Ovary (tissue), 9 donors: ENCODE results near the gene VPS54. TPM values are rescaled to one million over a fixed set of nuclear protein-coding genes. Genes with fewer than 3 reads are reported as not detected.
"Not testable (repeated sequence)": the region's sequence is repeated elsewhere in the genome, so short reads cannot be mapped to it uniquely, and the experiment has no call there.

ENCODE experiments used
- DNase-seq, 5 donors: peaks; one replicate each; pipeline ENCODE4 v3.0.0-alpha.2; 2019 to 2020
- H3K27ac ChIP-seq, 2 donors: fragments of 200-600 bp; one replicate each; pipeline versions ENCODE4 v1.5.1 to v1.8.0; 2019 to 2022
- H3K27me3 ChIP-seq: fragments of 200-600 bp; one replicate; pipeline ENCODE4 v1.8.0; 2022
- H3K36me3 ChIP-seq: fragments of 200-600 bp; sonication (generic); one replicate; pipeline ENCODE4 v1.5.1; 2019
- H3K4me1 ChIP-seq: one replicate; pipeline ENCODE4 v1.8.1; 2013; ENCODE audit warnings: mild to moderate bottlenecking, moderate library complexity; ENCODE audit not compliant: insufficient read depth
- H3K4me3 ChIP-seq: fragments of 200-600 bp; sonication (generic); one replicate; pipeline ENCODE4 v1.5.1; 2017
- H3K9me3 ChIP-seq, 2 donors: fragments of 200-600 bp in 1 of 2; sonication (generic) in 1 of 2; one replicate each; pipeline versions ENCODE4 v1.5.1 to v1.8.1; 2013 to 2019; ENCODE audit warnings: mild to moderate bottlenecking in 1 of 2, moderate library complexity in 1 of 2
- CTCF ChIP-seq, 3 donors: fragments of 450-650 bp in 2 of 3; fragments of 200-600 bp in 1 of 3; IDR thresholded peaks; one replicate each; pipeline versions ENCODE4 v1.5.1 to v1.8.0; 2016 to 2022; ENCODE audit warnings: antibody characterized with exemption in 3 of 3, mild to moderate bottlenecking in 1 of 3
- EP300 ChIP-seq: sonication (generic); formaldehyde crosslinking; IDR thresholded peaks from one replicate; pipeline ENCODE4 v1.6.1; 2017; ENCODE audit warnings: antibody characterized with exemption
- POLR2A ChIP-seq: fragments of 450-650 bp; IDR thresholded peaks from one replicate; pipeline ENCODE4 v1.6.1; 2017; ENCODE audit warnings: antibody characterized with exemption, mild to moderate bottlenecking, moderate library complexity
- WGBS, 3 donors: extraction: QIAGEN DNeasy Blood & Tissue Kit in 1 of 3; methylation state at CpG; one replicate each; pipeline versions ENCODE4 v1.1.5 to v1.1.7; 2013 to 2017; 5-methylcytosine and 5-hydroxymethylcytosine counted together
- intact Hi-C, 4 donors: fragments of 100-400 bp; cut with DNase I; formaldehyde crosslinking; loops; one replicate each; pipeline versions ENCODE4 v1.11.0 to v1.15.1; 2022 to 2023
- polyA plus RNA-seq, 2 donors: library from polyadenylated mRNA; stranded (reverse); fragments of 200-250 nt in 1 of 2; fragments of 350-450 nt in 1 of 2; fragmentation: Illumina TruSeq in 1 of 2; extraction: RNeasy Lipid Tissue Mini Kit (QIAGEN cat#74804) in 1 of 2; gene quantifications; one replicate each; pipeline ENCODE4 v1.2.3, GENCODE V29; 2013 to 2014
- total RNA-seq, 7 donors: library from RNA; depleted of rRNA in 2 of 7; stranded (reverse); fragments of >200 nt in 2 of 7; fragmentation: NEBNext Ultra II Directional in 3 of 7; extraction: Animal tissue kit (Norgen Biotek cat#: 25700) in 3 of 7; gene quantifications; one replicate each; pipeline versions ENCODE4 v1.1.0 to v1.2.4, GENCODE V29; 2016 to 2023
- donor health status: DM: no; HTN: no; CAD: no; lungs with moderate emphysema.
- donor health status: DM: no; HTN: no; CAD: no.
- donor health status: Bipolar disorder and iron deficiency.
- donor health status: DM: yes; HTN: yes; CAD: no.
- donor health status: DM: no; HTN: no; CAD: no.
- donor health status: DM: yes; HTN: yes; CAD: no.

The VPS54 gene
- total and polyA plus RNA-seq, 9 donors, result 17.9 to 28.6 (median 20.6) TPM

DNA sequence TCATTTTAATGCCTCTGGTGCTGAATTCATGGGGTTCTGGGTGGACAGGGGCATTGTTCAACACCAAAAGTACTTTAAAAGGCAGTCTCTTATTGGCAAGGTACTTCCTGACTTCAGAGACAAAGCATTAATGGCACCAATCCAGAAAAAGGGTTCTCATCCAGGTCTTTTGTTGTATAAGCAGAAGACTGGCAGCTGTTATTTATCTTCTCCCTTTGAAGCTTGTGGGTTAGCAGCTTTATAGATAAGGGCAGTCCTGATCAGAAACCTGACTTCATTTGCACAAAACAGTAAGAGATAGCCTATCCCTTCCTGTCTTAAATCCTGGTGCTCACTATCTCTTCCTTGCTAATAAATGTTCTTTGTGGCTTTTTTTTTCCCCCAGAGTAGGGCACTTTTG is 68.8 kb downstream of the VPS54 start:
- no peaks in the 10 kb centered on the region for H3K9me3 ChIP-seq
- no peak overlapping the region for H3K27ac ChIP-seq
- TF ChIP-seq EP300 (no peak), POLR2A (no peak), CTCF (IDR thresholded peaks at IDR 0.05) (no peak)

DNA sequence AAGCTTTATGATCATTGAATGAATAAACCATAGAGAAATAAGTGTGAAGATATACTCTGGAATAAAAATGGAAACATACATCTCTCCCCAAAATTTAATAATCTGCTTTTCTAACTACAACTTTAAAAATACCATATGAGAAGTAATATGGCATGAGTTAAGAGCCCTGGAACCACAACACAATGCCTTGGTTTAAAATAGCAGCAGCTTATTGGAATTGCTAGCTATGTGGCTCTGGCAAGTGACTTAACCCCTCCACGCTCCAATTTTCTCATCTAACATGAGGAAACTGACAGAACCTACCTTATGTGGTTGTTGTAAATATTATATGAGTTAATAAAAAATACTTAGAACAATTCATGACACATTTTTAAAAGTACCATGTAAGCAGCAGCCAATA is 76.4 kb downstream of the VPS54 start:
- H3K4me3 ChIP-seq, result no peak overlapping the region
- TF ChIP-seq EP300, result no peak
- no peak for TF ChIP-seq POLR2A
- intact Hi-C loops, result no loop called here
- no peak overlapping the region for H3K27ac ChIP-seq
- peaks cover 2% of the 10 kb centered on the region for H3K36me3 ChIP-seq
- DNase-seq, result no peak
- 95 to 98% (median 97%) methylated on average over 1 of the region's 1 CpG for WGBS, 3 donors
- H3K4me1 ChIP-seq, result no peaks in the 10 kb centered on the region
- H3K27me3 ChIP-seq, result no peaks in the 10 kb centered on the region
- no peaks in the 10 kb centered on the region for H3K9me3 ChIP-seq

More for the DNA sequence above, 68.8 kb downstream of the VPS54 start:
- no peaks in the 10 kb centered on the region for H3K4me1 ChIP-seq
- peaks cover 2% of the 10 kb centered on the region for H3K36me3 ChIP-seq
- H3K27me3 ChIP-seq, result no peaks in the 10 kb centered on the region
- no peak overlapping the region for H3K4me3 ChIP-seq
- intact Hi-C loops, result no loop called here
- no peak for DNase-seq

GRCh38 chr2:63932104-63932503 is 87.1 kb downstream of the VPS54 start:
- intact Hi-C loops, H3K27ac ChIP-seq, H3K4me3 ChIP-seq, H3K9me3 ChIP-seq, H3K36me3 ChIP-seq, DNase-seq, H3K4me1 ChIP-seq, H3K27me3 ChIP-seq: not testable (repeated sequence)
- 95 to 98% (median 96%) methylated on average over 4 of the region's 4 CpGs for WGBS, 3 donors

DNA sequence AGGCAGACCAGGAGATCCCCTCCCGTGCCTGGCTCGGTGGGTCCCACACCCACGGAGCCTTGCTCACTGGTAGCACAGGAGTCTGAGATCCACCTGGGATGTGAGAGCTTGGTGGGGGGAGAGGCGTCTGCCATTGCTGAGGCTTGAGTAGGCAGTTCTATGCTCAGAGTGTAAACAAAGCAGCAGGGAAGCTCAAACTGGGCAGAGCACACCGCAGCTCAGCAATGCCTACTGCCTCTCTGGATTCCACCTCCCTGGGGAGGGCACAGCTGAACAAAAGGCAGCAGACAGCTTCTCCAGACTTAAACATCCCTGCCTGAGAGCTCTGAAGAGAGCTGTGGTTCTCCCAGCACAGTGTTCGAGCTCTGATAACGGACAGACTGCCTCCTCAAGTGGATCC is 92.4 kb downstream of the VPS54 start:
- no peaks in the 10 kb centered on the region for H3K9me3 ChIP-seq
- intact Hi-C loops, result no loop called here
- no peak overlapping the region for H3K27ac ChIP-seq
- H3K27me3 ChIP-seq, result no peaks in the 10 kb centered on the region
- 90 to 93% (median 91%) methylated on average over 7 of the region's 7 CpGs for WGBS, 3 donors
- no peak for DNase-seq
- no peak overlapping the region for H3K4me3 ChIP-seq
- H3K4me1 ChIP-seq, result no peaks in the 10 kb centered on the region
- no peaks in the 10 kb centered on the region for H3K36me3 ChIP-seq
- no peak for TF ChIP-seq POLR2A
- no peak for TF ChIP-seq EP300
- no peak for TF ChIP-seq CTCF (IDR thresholded peaks at IDR 0.05)

DNA sequence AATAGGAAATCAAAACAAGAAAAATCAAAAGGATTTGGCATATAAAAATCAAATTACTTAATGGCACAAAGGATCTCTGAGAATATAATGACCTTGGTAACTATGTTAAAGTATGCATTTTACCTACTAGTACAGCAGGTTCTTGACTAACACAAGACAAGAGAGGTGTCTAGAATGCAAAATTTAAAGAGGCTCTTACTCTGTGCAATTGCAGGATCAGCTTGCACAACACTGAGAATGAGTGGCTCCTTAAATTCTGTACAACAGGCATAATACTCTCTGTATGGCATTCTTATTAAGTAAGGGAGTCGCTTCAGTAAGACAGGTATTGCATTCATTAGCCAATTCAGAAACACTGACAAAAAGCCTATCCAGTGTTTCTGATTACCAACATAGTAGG is 104.9 kb downstream of the VPS54 start:
- DNase-seq, result no peak
- WGBS, 3 donors, result 98 to 100% (median 99%) methylated on average over 1 of the region's 1 CpG
- no peaks in the 10 kb centered on the region for H3K27me3 ChIP-seq
- no peak overlapping the region for H3K4me3 ChIP-seq
- no peaks in the 10 kb centered on the region for H3K4me1 ChIP-seq
- TF ChIP-seq CTCF (IDR thresholded peaks at IDR 0.05) (no peak), EP300 (no peak), POLR2A (no peak)
- H3K27ac ChIP-seq, result no peak overlapping the region
- H3K36me3 ChIP-seq, result no peaks in the 10 kb centered on the region
- no peaks in the 10 kb centered on the region for H3K9me3 ChIP-seq
- intact Hi-C loops, result no loop called here

GRCh38 chr2:63903003-63903402 is 116.2 kb downstream of the VPS54 start:
- Histone ChIP-seq H3K27ac (no peak overlapping the region), H3K9me3 (peaks cover 0 to 5% of the 10 kb centered on the region in 2 donors), H3K4me3 (no peak overlapping the region), H3K36me3 (no peaks in the 10 kb centered on the region), H3K4me1 (no peaks in the 10 kb centered on the region), H3K27me3 (no peaks in the 10 kb centered on the region)
- intact Hi-C loops, result no loop called here
- TF ChIP-seq EP300, result no peak
- no peak for TF ChIP-seq CTCF (IDR thresholded peaks at IDR 0.05)
- TF ChIP-seq POLR2A, result no peak
- no peak for DNase-seq
- 95 to 96% (median 95%) methylated on average over 2 of the region's 2 CpGs for WGBS, 3 donors
